Parathyroid adenoma (tissue), 2 donors: ENCODE measurements around the gene APOBR.
"Not testable (repeated sequence)": the region's sequence is repeated elsewhere in the genome, so short reads cannot be mapped to it uniquely, and the experiment has no call there.

Experiments used
- H2AFZ ChIP-seq: fragments of 300-600 bp; sonication (generic); one replicate; pipeline ENCODE4 v1.7.0; 2017; ENCODE audit warnings: antibody characterized with exemption, mild to moderate bottlenecking
- H3K27ac ChIP-seq: fragments of 300-600 bp; sonication (generic); one replicate; pipeline ENCODE4 v1.7.0; 2017
- H3K27me3 ChIP-seq: fragments of 300-600 bp; sonication (generic); one replicate; pipeline ENCODE4 v1.7.0; 2017; ENCODE audit warnings: low read length; ENCODE audit not compliant: control insufficient read depth, insufficient read depth
- H3K36me3 ChIP-seq: fragments of 300-600 bp; sonication (generic); one replicate; pipeline ENCODE4 v1.7.0; 2017; ENCODE audit warnings: low read length; ENCODE audit not compliant: control insufficient read depth, insufficient read depth
- H3K4me1 ChIP-seq: fragments of 300-600 bp; sonication (generic); one replicate; pipeline ENCODE4 v1.7.0; 2017; ENCODE audit warnings: control low read depth
- H3K4me2 ChIP-seq: fragments of 300-600 bp; sonication (generic); one replicate; pipeline ENCODE4 v1.7.0; 2017; ENCODE audit warnings: low read length
- H3K4me3 ChIP-seq: fragments of 300-600 bp; sonication (generic); one replicate; pipeline ENCODE4 v1.7.0; 2017; ENCODE audit warnings: low read depth, low read length
- H3K79me2 ChIP-seq: fragments of 300-600 bp; sonication (generic); one replicate; pipeline ENCODE4 v1.7.0; 2017; ENCODE audit warnings: control low read depth
- H3K9ac ChIP-seq: fragments of 300-600 bp; sonication (generic); one replicate; pipeline ENCODE4 v1.7.0; 2017; ENCODE audit warnings: mild to moderate bottlenecking
- H3K9me3 ChIP-seq: fragments of 300-600 bp; sonication (generic); one replicate; pipeline ENCODE4 v1.7.0; 2017; ENCODE audit warnings: low read length; ENCODE audit not compliant: control insufficient read depth
- CTCF ChIP-seq: fragments of 300-600 bp; sonication (generic); IDR thresholded peaks from one replicate; pipeline ENCODE4 v1.7.0; 2017; ENCODE audit warnings: antibody characterized with exemption, mild to moderate bottlenecking
- donor health status: primary hyperparathyroidism.

Gene APOBR

DNA sequence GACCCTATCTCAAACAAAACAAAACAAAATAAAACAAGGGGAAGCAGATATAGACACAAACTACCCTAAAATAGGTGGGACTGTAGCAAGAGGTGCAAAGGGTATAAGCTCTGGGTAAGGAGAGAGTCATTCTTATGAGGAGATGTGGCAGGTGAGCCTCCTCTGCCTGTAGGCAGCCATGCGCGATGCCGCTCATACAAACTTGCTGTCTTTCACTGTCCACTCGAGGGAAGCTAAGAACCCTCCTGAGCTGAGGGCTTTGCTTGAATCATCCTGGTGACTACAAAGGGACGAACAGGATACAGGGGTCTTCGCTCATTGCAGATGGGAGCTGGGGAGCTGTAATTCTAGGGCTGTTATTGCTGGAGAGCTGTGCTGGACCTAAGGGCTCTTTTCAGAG is 27.0 kb downstream of the APOBR start:
- TF ChIP-seq CTCF, result no peak
- H2AFZ ChIP-seq, result no peak overlapping the region
- no peaks in the 10 kb centered on the region for H3K79me2 ChIP-seq
- H3K4me3 ChIP-seq, result no peak overlapping the region
- no peaks in the 10 kb centered on the region for H3K27me3 ChIP-seq
- no peaks in the 10 kb centered on the region for H3K36me3 ChIP-seq
- no peak overlapping the region for H3K4me2 ChIP-seq
- no peak overlapping the region for H3K27ac ChIP-seq
- no peaks in the 10 kb centered on the region for H3K9me3 ChIP-seq
- peaks cover 6% of the 10 kb centered on the region for H3K4me1 ChIP-seq
- H3K9ac ChIP-seq, result no peak overlapping the region

GRCh38 chr16:28522792-28523191 is 28.3 kb downstream of the APOBR start:
- Histone ChIP-seq H3K27ac (no peak overlapping the region), H3K4me3 (no peak overlapping the region), H3K9ac (no peak overlapping the region), H2AFZ (no peak overlapping the region), H3K9me3 (no peaks in the 10 kb centered on the region), H3K36me3 (no peaks in the 10 kb centered on the region), H3K79me2 (no peaks in the 10 kb centered on the region), H3K4me2 (no peak overlapping the region), H3K4me1 (peaks cover 6% of the 10 kb centered on the region), H3K27me3 (no peaks in the 10 kb centered on the region)
- TF ChIP-seq CTCF, result no peak

DNA sequence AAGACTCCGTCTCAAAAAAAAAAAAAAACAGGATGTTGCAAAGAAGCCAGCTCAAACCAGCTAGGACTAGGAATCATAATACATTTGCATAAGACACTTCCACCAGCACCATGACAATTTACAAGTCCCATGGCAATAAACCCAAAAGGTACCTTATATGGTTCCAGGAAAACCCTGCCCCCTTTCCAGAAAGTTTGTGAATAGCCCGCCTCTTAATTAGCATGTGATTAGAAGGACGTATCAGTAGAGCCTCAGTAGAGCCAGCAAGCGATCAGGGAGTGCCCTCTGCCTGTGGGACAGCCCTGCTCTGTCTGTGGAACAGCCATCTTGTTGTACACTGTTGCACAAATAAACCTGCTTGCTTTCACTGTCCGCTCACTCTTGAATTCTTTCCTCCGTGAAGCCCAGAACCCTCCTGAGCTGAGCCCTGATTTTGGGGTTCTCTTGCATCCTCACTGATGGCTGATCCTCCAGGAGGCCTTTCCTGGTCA is 30.3 kb downstream of the APOBR start:
- Histone ChIP-seq H3K9ac (no peak overlapping the region), H3K27ac (no peak overlapping the region), H3K79me2 (no peaks in the 10 kb centered on the region), H3K4me2 (no peak overlapping the region), H3K4me1 (peaks cover 6% of the 10 kb centered on the region), H3K27me3 (no peaks in the 10 kb centered on the region), H3K9me3 (no peaks in the 10 kb centered on the region), H2AFZ (no peak overlapping the region), H3K36me3 (no peaks in the 10 kb centered on the region), H3K4me3 (no peak overlapping the region)
- TF ChIP-seq CTCF, result no peak

GRCh38 chr16:28526201-28527099 is 32.0 kb downstream of the APOBR start:
- Histone ChIP-seq H3K36me3 (no peaks in the 10 kb centered on the region), H3K4me3 (no peak overlapping the region), H3K9ac (no peak overlapping the region), H3K79me2 (no peaks in the 10 kb centered on the region), H3K4me2 (no peak overlapping the region), H2AFZ (no peak overlapping the region), H3K27me3 (no peaks in the 10 kb centered on the region), H3K27ac (no peak overlapping the region), H3K9me3 (no peaks in the 10 kb centered on the region), H3K4me1 (peaks cover 6% of the 10 kb centered on the region)
- TF ChIP-seq CTCF, result no peak

DNA sequence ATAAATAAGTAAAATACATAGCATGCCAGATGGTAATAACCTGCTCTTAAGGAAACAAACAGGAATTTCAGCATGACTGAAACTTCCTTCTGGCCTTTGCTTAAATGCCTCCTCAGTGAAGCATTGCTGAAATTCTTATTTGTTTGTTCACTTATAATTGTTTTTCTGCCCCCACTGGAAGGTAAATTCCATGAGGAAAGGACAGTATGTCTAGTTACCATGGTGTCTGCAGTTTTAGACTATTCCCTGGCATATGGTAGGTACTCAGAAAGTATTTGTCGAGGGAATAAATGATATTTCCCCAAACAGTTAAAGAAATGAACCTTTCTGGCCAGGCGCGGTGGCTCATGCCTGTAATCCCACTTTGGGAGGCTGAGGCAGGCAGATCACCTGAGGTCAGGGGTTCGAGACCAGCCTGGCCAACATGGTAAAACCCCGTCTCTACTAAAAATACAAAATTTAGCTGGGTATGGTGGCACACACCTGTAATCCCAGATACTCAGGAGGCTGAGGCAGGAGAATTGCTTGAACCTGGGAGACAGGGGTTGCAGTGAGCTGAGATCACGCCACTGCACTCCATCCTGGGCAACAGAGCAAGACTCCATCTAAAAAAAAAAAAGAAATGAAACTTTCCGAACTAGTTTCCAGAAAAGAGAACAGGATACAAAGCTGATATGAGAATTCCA is 32.8 kb downstream of the APOBR start:
- H3K4me3 ChIP-seq, H3K27me3 ChIP-seq, H3K27ac ChIP-seq, H3K36me3 ChIP-seq, H3K9me3 ChIP-seq, H3K4me1 ChIP-seq, H2AFZ ChIP-seq, H3K9ac ChIP-seq, H3K4me2 ChIP-seq, H3K79me2 ChIP-seq: not testable (repeated sequence)
